ENCODE results near the gene TMEM138.

DNA sequence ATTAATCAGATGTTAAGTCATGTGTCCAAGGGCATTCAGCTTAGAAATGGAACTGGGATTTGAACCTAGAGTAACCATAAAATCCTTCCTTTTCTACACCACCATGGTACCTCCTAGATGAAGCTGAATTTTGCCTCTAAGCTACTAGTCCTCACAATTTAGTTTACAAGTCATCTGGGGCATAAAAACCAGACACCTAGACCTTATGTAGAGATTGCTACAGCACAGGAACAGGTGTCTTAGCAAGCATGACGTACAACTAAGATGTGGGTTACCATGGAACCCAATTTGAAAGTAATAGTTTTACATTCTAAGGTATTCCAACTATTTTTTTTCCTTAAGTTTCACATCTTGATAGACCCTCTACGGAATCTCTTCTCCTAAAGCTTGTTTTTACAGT lies 39.4 kb downstream of the TMEM138 start:
- TF ChIP-seq FOXK2 (IDR thresholded peaks at IDR 0.05) = no peak
- no peak for TF ChIP-seq SP1 (IDR thresholded peaks at IDR 0.05)
- TF ChIP-seq BHLHE40 (IDR thresholded peaks at IDR 0.05; ENCODE audit: borderline replicate concordance) = no peak
- no peak for TF ChIP-seq FOXM1 (IDR thresholded peaks at IDR 0.05; ENCODE audit: borderline replicate concordance)
- no peak for TF ChIP-seq FOXA1 (IDR thresholded peaks at IDR 0.05)
- no peak for TF ChIP-seq ZNF384 (IDR thresholded peaks at IDR 0.05)
- TF ChIP-seq, protein P1, sequence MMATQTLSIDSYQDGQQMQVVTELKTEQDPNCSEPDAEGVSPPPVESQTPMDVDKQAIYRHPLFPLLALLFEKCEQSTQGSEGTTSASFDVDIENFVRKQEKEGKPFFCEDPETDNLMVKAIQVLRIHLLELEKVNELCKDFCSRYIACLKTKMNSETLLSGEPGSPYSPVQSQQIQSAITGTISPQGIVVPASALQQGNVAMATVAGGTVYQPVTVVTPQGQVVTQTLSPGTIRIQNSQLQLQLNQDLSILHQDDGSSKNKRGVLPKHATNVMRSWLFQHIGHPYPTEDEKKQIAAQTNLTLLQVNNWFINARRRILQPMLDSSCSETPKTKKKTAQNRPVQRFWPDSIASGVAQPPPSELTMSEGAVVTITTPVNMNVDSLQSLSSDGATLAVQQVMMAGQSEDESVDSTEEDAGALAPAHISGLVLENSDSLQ (IDR thresholded peaks at IDR 0.05) = no peak
- TF ChIP-seq L3MBTL2 (conservative IDR thresholded peaks at IDR 0.05) = no peak
- TF ChIP-seq NFRKB (IDR thresholded peaks at IDR 0.05) = no peak
- TF ChIP-seq TARDBP (IDR thresholded peaks at IDR 0.05) = no peak
- no peak for TF ChIP-seq SUZ12 (IDR thresholded peaks at IDR 0.05)
- no peak for TF ChIP-seq LEF1 (IDR thresholded peaks at IDR 0.05; ENCODE audit: borderline replicate concordance)
- no peak for TF ChIP-seq ARNT (IDR thresholded peaks at IDR 0.05)
- no peak for TF ChIP-seq CTBP1 (IDR thresholded peaks at IDR 0.05; ENCODE audit: borderline replicate concordance)
